Nephron (organoid): ENCODE results near the gene DUSP5.
A peak's percentile ranks its signal among the peaks of the same experiment; 100 is the strongest.

Experiments
- H3K27ac Mint-ChIP-seq, 3 experiments: 2 replicates each; pipeline ENCODE4 v1.8.0; 2020; ENCODE audit warnings: mixed read lengths in 3 of 3, mild to moderate bottlenecking in 2 of 3, moderate library complexity in 1 of 3
- H3K27me3 Mint-ChIP-seq: 2 replicates; pipeline ENCODE4 v1.8.0; 2021; ENCODE audit warnings: low read depth, mild to moderate bottlenecking, moderate library complexity, mixed read lengths
- H3K36me3 Mint-ChIP-seq: 2 replicates; pipeline ENCODE4 v1.8.0; 2020; ENCODE audit warnings: low read depth, mixed read lengths
- H3K4me1 Mint-ChIP-seq: 2 replicates; pipeline ENCODE4 v1.8.0; 2020; ENCODE audit warnings: mixed read lengths
- H3K4me3 Mint-ChIP-seq, 3 experiments: 2 replicates each; pipeline ENCODE4 v1.8.0; 2020; ENCODE audit warnings: mild to moderate bottlenecking in 3 of 3, mixed read lengths in 3 of 3, moderate library complexity in 2 of 3
- H3K9me3 Mint-ChIP-seq: 2 replicates; pipeline ENCODE4 v1.8.0; 2020; ENCODE audit warnings: mixed read lengths
- CTCF ChIP-seq, 3 experiments: fragments of 200-600 bp; sonication (generic); IDR thresholded peaks; one replicate each; pipeline ENCODE4 v1.5.0; 2021; ENCODE audit warnings: antibody characterized with exemption in 3 of 3; ENCODE audit not compliant: unreplicated experiment in 3 of 3

DUSP5 gene

DNA sequence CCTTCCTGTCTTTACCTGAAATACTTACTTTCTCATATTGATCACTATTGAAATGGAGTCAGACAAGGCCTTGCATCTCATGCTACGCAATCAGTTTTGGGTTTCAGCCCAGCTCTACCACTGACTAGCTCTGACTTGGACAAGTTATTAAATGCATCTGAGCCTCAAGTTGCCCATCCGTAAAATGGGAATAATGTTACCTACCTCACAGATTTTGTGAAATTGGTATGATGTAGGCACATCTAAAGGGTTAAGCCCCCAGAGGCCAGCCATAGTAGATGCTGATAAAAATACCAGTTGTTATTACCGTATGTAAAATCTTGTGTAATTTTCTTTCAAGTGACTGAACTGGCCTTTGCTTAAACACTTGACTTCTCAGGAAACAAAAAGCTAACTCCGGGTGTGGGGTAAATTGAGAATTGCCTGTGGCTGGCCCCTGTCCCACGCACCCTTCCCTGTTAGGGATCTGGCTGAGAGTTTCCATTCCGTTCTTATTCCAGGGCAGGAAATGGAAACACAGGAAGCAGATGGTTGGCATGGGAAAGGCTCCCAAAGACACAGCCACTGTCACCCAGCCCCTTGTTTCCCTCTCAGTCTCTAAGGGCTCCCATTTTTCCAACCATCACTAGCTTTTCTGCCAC lies 7.5 kb downstream of the DUSP5 start:
- Mint-ChIP-seq H3K27me3 (peaks cover 42% of the 10 kb centered on the region), H3K4me1 (peaks cover 60% of the 10 kb centered on the region), H3K4me3 (no peak overlapping the region), H3K9me3 (no peaks in the 10 kb centered on the region), H3K36me3 (peaks cover 30% of the 10 kb centered on the region), H3K27ac (peak overlapping the region in 2 of 3 experiments; percentile 10 to 70)
- TF ChIP-seq CTCF (IDR thresholded peaks at IDR 0.05; ENCODE audit: unreplicated experiment in 3 of 3): no peak

- no peak overlapping the region for H3K27ac Mint-ChIP-seq
- H3K36me3 Mint-ChIP-seq: peaks cover 39% of the 10 kb centered on the region
These were observed 8.7 kb downstream of the DUSP5 start for GRCh38 chr10:110506448-110506847.

GRCh38 chr10:110507346-110507745 lies 9.6 kb downstream of the DUSP5 start:
- no peak overlapping the region for H3K4me3 Mint-ChIP-seq
- H3K4me1 Mint-ChIP-seq: peaks cover 39% of the 10 kb centered on the region
- no peak overlapping the region for H3K27ac Mint-ChIP-seq
- no peaks in the 10 kb centered on the region for H3K9me3 Mint-ChIP-seq
- TF ChIP-seq CTCF (IDR thresholded peaks at IDR 0.05; ENCODE audit: unreplicated experiment in 3 of 3): no peak
- H3K27me3 Mint-ChIP-seq: peaks cover 24% of the 10 kb centered on the region
- H3K36me3 Mint-ChIP-seq: peaks cover 40% of the 10 kb centered on the region

More at GRCh38 chr10:110506448-110506847, 8.7 kb downstream of the DUSP5 start:
- H3K4me3 Mint-ChIP-seq: no peak overlapping the region
- no peak for TF ChIP-seq CTCF (IDR thresholded peaks at IDR 0.05; ENCODE audit: unreplicated experiment in 3 of 3)
- H3K27me3 Mint-ChIP-seq: peaks cover 30% of the 10 kb centered on the region
- H3K9me3 Mint-ChIP-seq: no peaks in the 10 kb centered on the region
- H3K4me1 Mint-ChIP-seq: peaks cover 48% of the 10 kb centered on the region

DNA sequence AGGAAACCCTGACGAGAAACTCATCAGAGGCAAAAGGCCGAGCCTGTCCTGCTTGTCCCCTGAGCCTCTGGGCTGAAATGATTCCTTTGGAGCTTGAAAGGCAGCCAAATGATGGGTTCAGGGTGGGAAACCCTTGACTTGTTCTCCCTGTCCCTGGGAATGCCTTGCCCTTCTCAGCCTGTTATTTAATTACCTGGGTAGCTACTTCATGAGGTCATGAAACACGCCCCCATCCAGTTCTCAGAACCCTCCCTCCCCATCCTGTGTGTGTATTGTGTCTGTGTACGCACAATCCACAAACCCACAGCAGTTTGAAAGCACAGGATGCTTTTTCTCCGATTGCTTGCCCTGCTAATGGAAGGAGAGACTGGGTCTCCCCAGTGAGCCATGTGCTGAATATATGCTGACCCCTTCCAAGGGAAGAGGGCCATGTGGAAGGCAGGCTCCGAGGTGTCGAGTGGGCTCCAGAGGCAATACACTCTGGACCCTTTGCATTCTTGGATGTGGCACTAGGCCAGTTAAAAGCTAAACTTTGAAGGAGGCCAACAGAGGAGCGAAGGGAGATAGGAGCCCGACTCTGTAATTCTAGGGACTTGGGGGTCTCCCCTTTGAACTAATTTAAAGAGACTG lies 10.6 kb downstream of the DUSP5 start:
- Mint-ChIP-seq H3K9me3 (no peaks in the 10 kb centered on the region), H3K4me1 (peaks cover 30% of the 10 kb centered on the region), H3K27me3 (peaks cover 17% of the 10 kb centered on the region), H3K4me3 (no peak overlapping the region), H3K27ac (no peak overlapping the region), H3K36me3 (peaks cover 40% of the 10 kb centered on the region)
- no peak for TF ChIP-seq CTCF (IDR thresholded peaks at IDR 0.05; ENCODE audit: unreplicated experiment in 3 of 3)

- Mint-ChIP-seq H3K4me3 (no peak overlapping the region), H3K4me1 (peaks cover 23% of the 10 kb centered on the region), H3K36me3 (peaks cover 40% of the 10 kb centered on the region)
These were observed 11.3 kb downstream of the DUSP5 start for GRCh38 chr10:110508806-110509544.

More at GRCh38 chr10:110508806-110509544, 11.3 kb downstream of the DUSP5 start:
- H3K27me3 Mint-ChIP-seq: peaks cover 13% of the 10 kb centered on the region
- H3K9me3 Mint-ChIP-seq: no peaks in the 10 kb centered on the region
- peak overlapping the region in 1 of 3 experiments; percentile 27 for H3K27ac Mint-ChIP-seq
- no peak for TF ChIP-seq CTCF (IDR thresholded peaks at IDR 0.05; ENCODE audit: unreplicated experiment in 3 of 3)
